ENCODE results near the gene DIPK1C.

Gene DIPK1C

GRCh38 chr18:74450626-74451025, 6.5 kb downstream of the DIPK1C start:
- DNase-seq, result no peak

DNA sequence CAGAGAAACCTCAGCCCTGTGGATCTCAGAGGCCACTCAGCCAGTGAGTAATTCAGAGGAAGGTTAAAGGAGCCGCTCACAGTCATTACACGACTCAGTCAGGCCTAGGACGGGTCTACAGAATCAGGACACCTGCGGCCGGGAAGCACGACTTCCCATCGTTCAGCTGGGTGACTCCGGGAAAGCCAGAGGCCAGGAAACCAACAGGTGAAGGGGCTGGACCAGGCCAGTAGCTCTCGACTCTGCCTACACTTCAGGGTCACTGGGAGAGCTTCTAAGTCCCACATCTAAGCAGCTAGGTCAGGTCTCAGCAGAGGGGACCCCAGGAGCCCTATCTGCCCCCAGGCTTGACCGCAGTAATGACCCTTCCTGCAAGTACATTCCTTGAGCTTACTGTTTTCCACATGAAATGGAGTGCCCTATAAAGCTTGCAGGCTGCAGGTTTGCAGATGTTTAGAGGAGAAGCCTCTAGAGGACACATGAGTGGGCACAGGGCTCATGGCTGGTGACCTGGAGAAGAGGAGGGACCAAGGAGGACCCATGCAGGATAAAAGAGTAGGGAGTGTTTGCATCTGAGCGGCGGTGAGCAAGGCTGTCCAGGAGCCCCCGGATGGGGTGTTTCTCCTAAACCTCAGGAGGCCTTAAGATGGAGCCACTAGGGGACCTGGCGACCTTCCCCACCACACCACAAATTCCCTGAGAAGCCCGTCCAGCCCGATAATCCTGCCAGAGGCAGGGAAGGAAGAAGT, 9.5 kb downstream of the DIPK1C start:
- DNase-seq, result no peak

GRCh38 chr18:74446631-74447403, 10.3 kb downstream of the DIPK1C start:
- DNase-seq, result no peak

- no peak for DNase-seq
Observed at GRCh38 chr18:74446178-74446577, 10.9 kb downstream of the DIPK1C start.

- DNase-seq, result no peak
Observed at GRCh38 chr18:74445585-74445984, 11.5 kb downstream of the DIPK1C start.

GRCh38 chr18:74444104-74444503, 13.0 kb downstream of the DIPK1C start:
- DNase-seq, result no peak

DNA sequence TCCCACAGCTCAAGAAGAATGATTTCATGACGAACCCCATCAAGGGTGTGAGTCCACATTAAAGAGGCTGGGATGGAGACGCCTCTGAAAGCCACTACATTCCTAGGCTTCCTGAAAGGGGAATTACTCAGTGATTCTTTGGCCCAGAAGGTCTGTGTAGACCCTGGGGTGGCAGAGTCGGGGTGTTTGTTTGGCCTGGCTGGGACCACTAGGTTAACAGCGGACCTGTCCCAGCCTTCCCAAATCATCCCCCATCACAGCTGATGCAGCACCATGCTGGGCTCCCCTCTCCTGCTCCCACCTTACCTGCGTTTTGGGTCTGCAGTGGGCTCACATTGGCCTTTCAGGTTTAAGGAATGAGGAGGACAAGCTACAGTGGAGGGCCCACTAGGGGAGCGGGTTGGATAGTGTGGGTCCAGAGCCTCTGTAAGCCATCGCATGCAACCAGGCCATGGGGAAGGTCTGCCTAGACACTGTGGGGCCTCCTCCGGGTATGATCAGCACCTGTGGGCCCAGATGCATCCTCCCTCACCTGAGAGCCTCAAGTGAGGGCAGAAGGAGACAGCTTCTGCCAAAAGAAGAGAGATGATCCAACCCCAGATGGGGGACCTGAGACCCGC, 16.2 kb downstream of the DIPK1C start:
- no peak for DNase-seq

GRCh38 chr18:74438091-74438490, 19.0 kb downstream of the DIPK1C start:
- no peak for DNase-seq

- DNase-seq, result no peak
Observed at GRCh38 chr18:74436158-74436769, 20.8 kb downstream of the DIPK1C start.

DNA sequence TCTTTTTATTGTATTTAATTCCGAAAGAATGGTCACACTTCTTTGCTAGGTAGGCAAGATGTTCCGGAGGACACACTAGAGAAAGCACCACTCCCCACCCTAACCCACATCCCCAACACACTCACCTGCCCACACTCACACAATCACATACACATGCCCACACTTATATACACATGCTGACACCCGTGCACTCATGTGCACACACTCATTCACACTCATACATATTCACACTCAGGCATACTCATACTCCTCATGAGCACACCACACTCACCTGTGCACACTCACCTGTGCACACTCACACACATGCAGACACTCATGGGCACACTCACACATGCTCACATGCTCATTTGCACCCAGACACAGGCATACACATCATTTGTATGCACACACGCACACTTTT, 21.4 kb downstream of the DIPK1C start:
- no peak for DNase-seq

- no peak for DNase-seq
Observed at GRCh38 chr18:74434466-74434865, 22.6 kb downstream of the DIPK1C start.

GRCh38 chr18:74430806-74431571, 26.1 kb downstream of the DIPK1C start:
- no peak for DNase-seq

DNA sequence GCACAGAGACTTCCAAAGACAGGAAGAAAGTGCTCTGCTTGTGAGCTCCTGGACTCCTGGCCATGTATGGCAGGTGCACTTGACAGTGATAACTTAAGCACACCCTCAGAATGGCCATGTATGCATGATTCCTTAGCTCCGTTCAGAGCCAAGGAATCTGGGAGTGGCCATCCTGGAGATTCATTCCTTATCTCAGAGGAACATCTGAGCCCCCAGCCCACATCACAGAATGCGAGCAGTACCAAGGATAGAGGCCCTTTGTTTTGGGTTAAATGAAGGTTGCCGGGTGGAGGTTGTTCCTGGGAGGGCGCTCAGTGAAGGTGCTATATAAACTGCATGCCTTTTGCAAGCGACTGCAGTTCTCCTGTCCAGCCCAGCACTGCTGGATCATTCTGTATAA, 26.9 kb downstream of the DIPK1C start:
- DNase-seq, result no peak

- DNase-seq, result no peak
Observed at GRCh38 chr18:74429096-74429495, 28.0 kb downstream of the DIPK1C start.

GRCh38 chr18:74427442-74428112, 29.5 kb downstream of the DIPK1C start:
- no peak for DNase-seq

DNA sequence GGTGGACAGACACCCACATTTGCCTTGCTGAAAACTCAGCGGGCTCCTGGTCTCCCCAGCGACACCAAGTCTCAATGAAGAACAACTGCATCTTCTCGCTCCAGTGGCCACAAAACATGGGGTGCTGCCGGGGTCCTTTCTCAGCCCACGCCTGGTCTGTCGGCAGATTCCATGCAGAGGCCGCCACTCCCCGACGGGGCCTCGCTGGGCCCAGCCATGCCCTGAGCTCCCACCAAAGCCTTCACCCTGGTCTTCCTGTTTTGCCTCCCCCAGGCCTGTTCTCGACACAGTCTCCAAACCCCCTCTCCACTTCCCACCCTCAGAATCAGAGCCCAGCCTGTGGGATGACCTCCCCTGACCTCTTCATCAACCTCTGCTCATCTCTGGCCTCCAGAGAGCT, 31.2 kb downstream of the DIPK1C start:
- DNase-seq, result no peak

GRCh38 chr18:74425161-74425560, 31.9 kb downstream of the DIPK1C start:
- no peak for DNase-seq

- DNase-seq, result no peak
Observed at GRCh38 chr18:74422541-74422940, 34.6 kb downstream of the DIPK1C start.

- DNase-seq, result no peak
Observed at GRCh38 chr18:74420926-74421325, 36.2 kb downstream of the DIPK1C start.

- DNase-seq, result no peak
Observed at GRCh38 chr18:74420481-74420880, 36.6 kb downstream of the DIPK1C start.

- no peak for DNase-seq
Observed at GRCh38 chr18:74419761-74420160, 37.3 kb downstream of the DIPK1C start.

GRCh38 chr18:74418023-74418422, 39.1 kb downstream of the DIPK1C start:
- DNase-seq, result no peak
